K562 (cell line): ENCODE results near the gene SLC15A1. TPM values are rescaled to one million over a fixed set of nuclear protein-coding genes. Genes with fewer than 3 reads are reported as not detected.
A peak's percentile ranks its signal among the peaks of the same experiment; 100 is the strongest.

Source experiments
- ATAC-seq: fragments of 200-7000 bp; cut with Tn5 transposase; 3 replicates; pipeline ENCODE4 v1.9.1; 2020; ENCODE audit warnings: moderate library complexity
- BruUV-seq: library from RNA; stranded (reverse); fragments of 400-500 nt; replicated peaks from 2 replicates; lab custom pipeline; 2021; lab: Mats Ljungman, UMichigan
- CTCF ChIA-PET: fragments of 300-600 bp; formaldehyde crosslinking; extraction: SDS; loops from one replicate; lab custom pipeline; 2021; ENCODE audit warnings: low intra/inter-chr PET ratio; lab: Yijun Ruan, JAX
- POLR2A ChIA-PET: fragments of 300-600, 350-650 bp; sonication (Branson Sonifier 250); formaldehyde crosslinking; extraction: SDS; loops from one replicate; lab custom pipeline; 2021; ENCODE audit warnings: antibody characterized with exemption, inconsistent platforms; lab: Yijun Ruan, JAX
- DNase-seq, 4 experiments: peaks; one replicate each; pipeline versions ENCODE4 v3.0.0 to v3.0.0-alpha.2; 2011 to 2018; ENCODE audit warnings: low spot score in 3 of 4, mixed read lengths in 3 of 4; ENCODE audit errors: extremely low read depth in 1 of 4
- FAIRE-seq: peaks from 2 replicates; lab custom pipeline; 2011; peaks lifted over from hg19 to GRCh38; lab: Jason Lieb, UNC
- H2AFZ ChIP-seq: 2 replicates; pipeline ENCODE4 v1.6.0; 2011; ENCODE audit warnings: low read depth, low read length, control low read depth, inconsistent platforms
- H3K27ac ChIP-seq: fragments of 200-600 bp; 3 replicates; pipeline ENCODE4 v1.8.0; 2011; ENCODE audit warnings: low read depth, mild to moderate bottlenecking, control low read depth, inconsistent platforms, low read length, moderate library complexity, mixed read lengths; ENCODE audit errors: extremely low read depth
- H3K27me3 ChIP-seq, 2 experiments: fragments of 300-600 bp in 1 of 2; 2 replicates in 1 of 2; 3 replicates in 1 of 2; pipeline versions ENCODE4 v1.6.0 to v1.8.0; 2011; ENCODE audit warnings: inconsistent platforms in 2 of 2, low read length in 2 of 2, mild to moderate bottlenecking in 1 of 2, mixed read lengths in 1 of 2, moderate library complexity in 1 of 2; ENCODE audit not compliant: control insufficient read depth in 2 of 2, insufficient read depth in 2 of 2
- H3K36me3 ChIP-seq: fragments of 300-600 bp; 3 replicates; pipeline ENCODE4 v1.8.0; 2011; ENCODE audit warnings: mild to moderate bottlenecking, low read length, inconsistent platforms; ENCODE audit not compliant: control insufficient read depth, insufficient read depth
- H3K4me1 ChIP-seq, 2 experiments: fragments of 200-600 bp in 1 of 2; replicated peaks in 1 of 2; 2 replicates in 1 of 2; 3 replicates in 1 of 2; pipeline versions ENCODE4 v1.5.1 to v1.8.0; 2011; ENCODE audit warnings: inconsistent platforms in 2 of 2, low read length in 2 of 2, mild to moderate bottlenecking in 1 of 2, mixed read lengths in 1 of 2, moderate library complexity in 1 of 2; ENCODE audit not compliant: control insufficient read depth in 2 of 2, insufficient read depth in 2 of 2
- H3K4me2 ChIP-seq: 2 replicates; pipeline ENCODE4 v1.6.1; 2011; ENCODE audit warnings: low read length, control low read depth, inconsistent platforms, mixed read lengths; ENCODE audit not compliant: insufficient read depth
- H3K4me3 ChIP-seq: fragments of 200-600 bp; sonication (generic), shearing (Covaris generic); 2 replicates; pipeline ENCODE4 v1.5.1; 2016; ENCODE audit warnings: control low read depth, inconsistent platforms
- H3K79me2 ChIP-seq: fragments of 200-600 bp; 3 replicates; pipeline ENCODE4 v1.8.0; 2011; ENCODE audit warnings: low read length, inconsistent platforms; ENCODE audit not compliant: control insufficient read depth, insufficient read depth
- H3K9ac ChIP-seq, 2 experiments: 2 replicates each; pipeline versions ENCODE4 v1.6.0 to v1.6.1; 2011; ENCODE audit warnings: low read depth in 2 of 2, low read length in 2 of 2, control low read depth in 1 of 2, inconsistent platforms in 1 of 2, mild to moderate bottlenecking in 1 of 2, mixed read lengths in 1 of 2; ENCODE audit not compliant: insufficient read depth in 1 of 2
- H3K9me1 ChIP-seq: one replicate; pipeline ENCODE4 v1.6.0; 2011; ENCODE audit warnings: inconsistent platforms, mild to moderate bottlenecking, low read length, moderate library complexity; ENCODE audit not compliant: control insufficient read depth, insufficient read depth
- H3K9me3 ChIP-seq: replicated peaks from 2 replicates; pipeline ENCODE4 v1.5.1; 2011; ENCODE audit warnings: low read depth, low read length, inconsistent platforms; ENCODE audit not compliant: control insufficient read depth, insufficient read depth
- H4K20me1 ChIP-seq: replicated peaks from 2 replicates; pipeline ENCODE4 v1.6.1; 2011; ENCODE audit warnings: low read length, inconsistent platforms, mixed read lengths; ENCODE audit not compliant: control insufficient read depth, insufficient read depth
- BCOR ChIP-seq: fragments of 450-650 bp; IDR thresholded peaks from 2 replicates; pipeline ENCODE4 v1.6.1; 2016
- GTF3C2 ChIP-seq: IDR thresholded peaks from 3 replicates; pipeline ENCODE4 v1.6.1; 2011; ENCODE audit warnings: borderline replicate concordance, mild to moderate bottlenecking, moderate library complexity; ENCODE audit not compliant: insufficient read length; ENCODE audit errors: extremely low read depth
- RBM25 ChIP-seq: fragments of 200-400 bp; formaldehyde crosslinking; IDR thresholded peaks from 2 replicates; pipeline ENCODE4 v1.6.1; 2018; ENCODE audit warnings: low read length, low read depth, moderate library complexity; ENCODE audit not compliant: severe bottlenecking
- SOX6 ChIP-seq: fragments of 450-650 bp; IDR thresholded peaks from 2 replicates; pipeline ENCODE4 v1.6.1; 2014; ENCODE audit warnings: mild to moderate bottlenecking
- ZFP36 ChIP-seq: fragments of 150-350 bp; IDR thresholded peaks from 2 replicates; pipeline ENCODE4 v1.6.1; 2018; ENCODE audit warnings: low read length, low read depth; ENCODE audit not compliant: partially characterized antibody
- WGBS: fragments of 100-300 bp; shearing (Covaris generic); methylation state at CpG from one replicate; pipeline ENCODE4 v1.1.6; 2016; ENCODE audit warnings: low coverage, mixed read lengths; ENCODE audit not compliant: insufficient coverage; ENCODE audit errors: missing lambda C conversion rate; 5-methylcytosine and 5-hydroxymethylcytosine counted together
- in situ Hi-C: fragments of 300-500 bp; cut with MboI; formaldehyde crosslinking; loops from 4 replicates; pipeline ENCODE4 v1.15.0; 2018; ENCODE audit warnings: inconsistent platforms, mixed read lengths
- intact Hi-C: fragments of 100-400 bp; cut with micrococcal nuclease; formaldehyde crosslinking; loops from 2 replicates; pipeline ENCODE4 v1.14.2; 2022
- polyA plus RNA-seq, 8 experiments: library from polyadenylated mRNA; depleted of rRNA in 4 of 8; stranded (reverse) in 5 of 8; unstranded in 3 of 8; fragments of >200 nt; fragmentation: Nextera tagmentation in 2 of 8; fragmentation: Illumina TruSeq in 1 of 8; extraction: Ambion mirVana in 2 of 8; extraction: Trizol in 1 of 8; gene quantifications; 2 replicates each; pipeline versions ENCODE4 v1.2.1 to v1.2.3, GENCODE V29; 2011 to 2014; ENCODE audit warnings: inconsistent platforms in 1 of 8, missing spikeins in 1 of 8
- total RNA-seq, 7 experiments: library from RNA; depleted of rRNA in 6 of 7; stranded (reverse); fragments of >200 nt in 6 of 7; fragmentation: Illumina TruSeq in 2 of 7; extraction: Trizol in 2 of 7; gene quantifications; 2 replicates each; pipeline versions ENCODE4 v1.2.1 to v1.2.3, GENCODE V29; 2011 to 2021; ENCODE audit warnings: low replicate concordance in 1 of 7

The SLC15A1 gene
- total and polyA plus RNA-seq, 9 of the 15 experiments (the other 6 are each of a cell fraction or from before 2014, with no cell fraction given) = not detected

- Histone ChIP-seq H3K9me3 (no peaks in the 10 kb centered on the region), H4K20me1 (no peaks in the 10 kb centered on the region; the same call in 1 of the 2 replicates), H3K79me2 (no peaks in the 10 kb centered on the region), H3K9me1 (no peaks in the 10 kb centered on the region), H3K36me3 (no peaks in the 10 kb centered on the region), H2AFZ (no peak overlapping the region), H3K4me2 (no peak overlapping the region), H3K27me3 (peaks cover 11 to 45% of the 10 kb centered on the region in 2 experiments; a peak in 4 of 5 replicates), H3K4me3 (no peak overlapping the region), H3K27ac (no peak overlapping the region), H3K4me1 (no peaks in the 10 kb centered on the region), H3K9ac (no peak overlapping the region)
- ATAC-seq (no peak), FAIRE-seq (no peak), DNase-seq (no peak)
- 8% methylated on average over 4 of the region's 4 CpGs for WGBS
- TF ChIP-seq RBM25 (peak; percentile 53), ZFP36 (peak; percentile 27), GTF3C2 (no peak), SOX6 (no peak), BCOR (0 out of 2 replicates have a peak, but pooled peaks have one; percentile 30)
- CTCF ChIA-PET = interaction anchor here (1.4 kb wide), 1 partner anchor 208 kb away, joined by 5 read pairs; no protein-coding TSS in a partner anchor
- intact Hi-C loops (loop anchor here (1.0 kb wide), 1 partner anchor 208 kb away; no protein-coding TSS in a partner anchor), in situ Hi-C loops (no loop called here)
- POLR2A ChIA-PET = no interaction called here
- BruUV-seq = no TSS peak
Observed at GRCh38 chr13:98652721-98653462, 99.6 kb downstream of the SLC15A1 start.
